B cell (primary cell): ENCODE results near the gene CCL7.

Source experiments
- EZH2 ChIP-seq: IDR thresholded peaks from 2 replicates; pipeline ENCODE4 v1.6.1; 2012; ENCODE audit warnings: borderline replicate concordance, low read depth, mild to moderate bottlenecking, moderate library complexity, low read length; ENCODE audit not compliant: insufficient read depth, poor library complexity, severe bottlenecking
- TF ChIP-seq, protein P1 (sequence below): fragments of 200-600 bp; IDR thresholded peaks from one replicate; pipeline ENCODE4 v1.8.0; 2022; ENCODE audit warnings: antibody characterized with exemption, mild to moderate bottlenecking

DNA sequence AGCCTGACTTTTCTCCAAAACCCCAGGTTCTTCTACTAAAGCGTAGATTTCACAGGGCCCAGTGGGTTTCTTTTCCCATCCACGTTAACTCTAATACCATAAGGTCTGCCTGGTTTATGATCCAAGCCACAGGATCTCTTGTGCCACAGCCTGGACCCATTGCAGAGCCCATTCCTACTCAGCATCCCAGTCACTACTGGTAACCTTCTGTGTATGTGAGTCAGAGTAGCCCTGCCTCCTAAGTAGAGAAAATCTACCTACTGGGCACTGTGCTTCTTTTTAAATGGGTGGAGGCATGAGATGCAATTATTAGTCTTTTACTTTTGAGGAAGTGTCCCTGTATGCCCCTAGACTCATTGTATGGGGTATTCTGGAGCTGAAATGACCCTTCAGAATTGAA, 29.0 kb downstream of the CCL7 start:
- no peak for TF ChIP-seq EZH2
- TF ChIP-seq, protein P1, sequence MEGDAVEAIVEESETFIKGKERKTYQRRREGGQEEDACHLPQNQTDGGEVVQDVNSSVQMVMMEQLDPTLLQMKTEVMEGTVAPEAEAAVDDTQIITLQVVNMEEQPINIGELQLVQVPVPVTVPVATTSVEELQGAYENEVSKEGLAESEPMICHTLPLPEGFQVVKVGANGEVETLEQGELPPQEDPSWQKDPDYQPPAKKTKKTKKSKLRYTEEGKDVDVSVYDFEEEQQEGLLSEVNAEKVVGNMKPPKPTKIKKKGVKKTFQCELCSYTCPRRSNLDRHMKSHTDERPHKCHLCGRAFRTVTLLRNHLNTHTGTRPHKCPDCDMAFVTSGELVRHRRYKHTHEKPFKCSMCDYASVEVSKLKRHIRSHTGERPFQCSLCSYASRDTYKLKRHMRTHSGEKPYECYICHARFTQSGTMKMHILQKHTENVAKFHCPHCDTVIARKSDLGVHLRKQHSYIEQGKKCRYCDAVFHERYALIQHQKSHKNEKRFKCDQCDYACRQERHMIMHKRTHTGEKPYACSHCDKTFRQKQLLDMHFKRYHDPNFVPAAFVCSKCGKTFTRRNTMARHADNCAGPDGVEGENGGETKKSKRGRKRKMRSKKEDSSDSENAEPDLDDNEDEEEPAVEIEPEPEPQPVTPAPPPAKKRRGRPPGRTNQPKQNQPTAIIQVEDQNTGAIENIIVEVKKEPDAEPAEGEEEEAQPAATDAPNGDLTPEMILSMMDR, result no peak
